Head of caudate nucleus (tissue), 42 donors: Measurements from ENCODE around the gene MEIS2.

Experiments
- DNase-seq, 42 donors: peaks; one replicate each; pipeline versions ENCODE4 v3.0.0 to v3.0.0-alpha.2; 2020 to 2021; ENCODE audit warnings: mixed read lengths in 7 of 42
- intact Hi-C: fragments of 100-400 bp; cut with DNase I; formaldehyde crosslinking; loops from one replicate; pipeline ENCODE4 v1.15.0; 2022

MEIS2 gene

GRCh38 chr15:36899696-36900095 is 200.7 kb downstream of the MEIS2 start:
- intact Hi-C loops, result no loop called here
- no peak for DNase-seq

- no peak for DNase-seq
- intact Hi-C loops, result no loop called here
Measured at GRCh38 chr15:36898536-36899126, 201.7 kb downstream of the MEIS2 start.

- DNase-seq, result no peak
- intact Hi-C loops, result no loop called here
Measured at GRCh38 chr15:36897834-36898233, 202.5 kb downstream of the MEIS2 start.

- intact Hi-C loops, result no loop called here
Measured at GRCh38 chr15:36896949-36897348, 203.4 kb downstream of the MEIS2 start.

GRCh38 chr15:36894075-36894474 is 206.3 kb downstream of the MEIS2 start:
- no peak for DNase-seq
- intact Hi-C loops, result no loop called here

More at GRCh38 chr15:36896949-36897348, 203.4 kb downstream of the MEIS2 start:
- DNase-seq, result no peak

- intact Hi-C loops, result no loop called here
- DNase-seq, result no peak
Measured at GRCh38 chr15:36893276-36893675, 207.1 kb downstream of the MEIS2 start.

- peak in 14 of 42 donors; percentile 28 to 71 (median 52) for DNase-seq
- intact Hi-C loops, result loop anchor here (10.0 kb wide), 1 partner anchor 996 kb away; no protein-coding TSS in a partner anchor
Measured at GRCh38 chr15:36888011-36888992, 212.0 kb downstream of the MEIS2 start.

- intact Hi-C loops, result loop anchor here (10.0 kb wide), 1 partner anchor 997 kb away; no protein-coding TSS in a partner anchor
- DNase-seq, result peak in 8 of 42 donors; percentile 24 to 52 (median 33)
Measured at GRCh38 chr15:36887214-36887961, 213.0 kb downstream of the MEIS2 start.

- intact Hi-C loops, result loop anchor here (10.0 kb wide), 1 partner anchor 998 kb away; no protein-coding TSS in a partner anchor
- no peak for DNase-seq
Measured at GRCh38 chr15:36886701-36887100, 213.6 kb downstream of the MEIS2 start.

- no peak for DNase-seq
- intact Hi-C loops, result loop anchor here (10.0 kb wide), 1 partner anchor 999 kb away; no protein-coding TSS in a partner anchor
Measured at GRCh38 chr15:36886191-36886590, 214.2 kb downstream of the MEIS2 start.

GRCh38 chr15:36885771-36886170 is 214.6 kb downstream of the MEIS2 start:
- intact Hi-C loops, result loop anchor here (2.0 to 10.0 kb wide), 2 partner anchors 221 to 999 kb away; no protein-coding TSS in a partner anchor
- DNase-seq, result no peak

GRCh38 chr15:36884936-36885635 is 215.3 kb downstream of the MEIS2 start:
- no peak for DNase-seq
- intact Hi-C loops, result loop anchor here (2.0 to 10.0 kb wide), 3 partner anchors 222 to 1000 kb away; no protein-coding TSS in a partner anchor

- DNase-seq, result no peak
Measured at GRCh38 chr15:36884518-36884875, 215.9 kb downstream of the MEIS2 start.

GRCh38 chr15:36883713-36884517 is 216.4 kb downstream of the MEIS2 start:
- intact Hi-C loops, result loop anchor here (1.0 to 10.0 kb wide), 4 partner anchors 223 to 1001 kb away; no protein-coding TSS in a partner anchor

More at GRCh38 chr15:36884518-36884875, 215.9 kb downstream of the MEIS2 start:
- intact Hi-C loops, result loop anchor here (2.0 to 10.0 kb wide), 3 partner anchors 222 to 1000 kb away; no protein-coding TSS in a partner anchor

GRCh38 chr15:36882487-36883131 is 217.7 kb downstream of the MEIS2 start:
- DNase-seq, result peak in 38 of 42 donors; percentile 34 to 85 (median 69)
- intact Hi-C loops, result loop anchor here (1.0 to 10.0 kb wide), 3 partner anchors 251 to 1002 kb away; no protein-coding TSS in a partner anchor

More at GRCh38 chr15:36883713-36884517, 216.4 kb downstream of the MEIS2 start:
- DNase-seq, result peak; percentile 90 to 98 (median 94)

GRCh38 chr15:36882056-36882455 is 218.3 kb downstream of the MEIS2 start:
- intact Hi-C loops, result loop anchor here (5.0 to 10.0 kb wide), 2 partner anchors 380 to 1003 kb away; no protein-coding TSS in a partner anchor
- DNase-seq, result no peak

GRCh38 chr15:36881516-36881915 is 218.8 kb downstream of the MEIS2 start:
- no peak for DNase-seq
- intact Hi-C loops, result loop anchor here (5.0 to 10.0 kb wide), 2 partner anchors 379 to 1003 kb away; no protein-coding TSS in a partner anchor
